ENCODE measurements around the gene NHLRC4. TPM values are rescaled to one million over a fixed set of nuclear protein-coding genes. Genes with fewer than 3 reads are reported as not detected.

Gene NHLRC4
- polyA plus RNA-seq, 1 of the 3 experiments (the other 2 are of a cell fraction): 0.69 TPM

- no peak overlapping the region for H3K27ac ChIP-seq (ENCODE audit: low read depth in 2 of 2, low read length in 1 of 2)
- WGBS (ENCODE audit: low lambda C conversion rate): 94% methylated on average over 12 of the region's 16 CpGs
- no peaks in the 10 kb centered on the region; a peak in 1 of 4 replicates for H3K4me1 ChIP-seq (ENCODE audit: control insufficient read depth in 1 of 2, insufficient read depth in 2 of 2, low read depth in 1 of 2, low read length in 1 of 2)
- POLR2A ChIA-PET: no interaction called here
- H3K27me3 ChIP-seq (ENCODE audit: insufficient read depth): no peaks in the 10 kb centered on the region
- H3K9me2 ChIP-seq: no peaks in the 10 kb centered on the region
- no peak overlapping the region for H3K4me2 ChIP-seq
- DNase-seq: no peak
- H3F3A ChIP-seq (replicated peaks; ENCODE audit: insufficient read depth): no peaks in the 10 kb centered on the region
- no peaks in the 10 kb centered on the region for H3K9me3 ChIP-seq
- no peak for TF ChIP-seq CHD2 (IDR thresholded peaks at IDR 0.05; ENCODE audit: low read length, partially characterized antibody)
- no peak for TF ChIP-seq NRF1 (IDR thresholded peaks at IDR 0.05; ENCODE audit: low read depth, low read length)
- TF ChIP-seq RFX5 (IDR thresholded peaks at IDR 0.05; ENCODE audit: low read length): no peak
- TF ChIP-seq NFIC (IDR thresholded peaks at IDR 0.05; ENCODE audit: borderline replicate concordance): no peak
- TF ChIP-seq RXRA (IDR thresholded peaks at IDR 0.05; ENCODE audit: borderline replicate concordance, low read depth): no peak
- CTCF ChIA-PET: no interaction called here
- H4K20me1 ChIP-seq (ENCODE audit: insufficient read depth): peaks cover 10% of the 10 kb centered on the region; the same call in 1 of the 2 replicates
- H2AFZ ChIP-seq (ENCODE audit: low read depth): no peak overlapping the region
- H3K36me3 ChIP-seq (replicated peaks in 1 of 2; ENCODE audit: control insufficient read depth in 1 of 2, insufficient read depth in 2 of 2, low read length in 1 of 2): no peaks in the 10 kb centered on the region
- peaks cover 6% of the 10 kb centered on the region; the same call in 1 of the 2 replicates for H3K79me2 ChIP-seq (ENCODE audit: insufficient read depth)
- no peak overlapping the region for H3K4me3 ChIP-seq (ENCODE audit: low read depth in 2 of 2, low read length in 1 of 2)
- no peak overlapping the region for H3K9ac ChIP-seq
Measured at GRCh38 chr16:617855-618254, 51.0 kb downstream of the NHLRC4 start.

Small RNA genes lying within 50 kb of the gene (small RNA-seq; reads per million reads assigned to genes)
- 0 to 1.5 (median 0.39) reads per million in 7 experiments for gene MIR3176
- gene MIR5587: 0 to 7.5 (median 1.1) reads per million in 7 experiments
- 0 to 0.21 (median 0) reads per million in 7 experiments for gene Z98883.1

Other genes starting within 250 kb of the NHLRC4 start
- 12.5 and 19.9 TPM in 2 replicates for gene AXIN1, start 214.3 kb upstream of the NHLRC4 start, polyA plus RNA-seq (2012; rRNA removed)
- gene MRPL28, start 196.5 kb upstream of the NHLRC4 start, polyA plus RNA-seq (2012; rRNA removed): 266 and 320 TPM in 2 replicates
- gene PGAP6, start 185.0 kb upstream of the NHLRC4 start, polyA plus RNA-seq (2012; rRNA removed): 133 and 166 TPM in 2 replicates
- gene NME4, start 169.8 kb upstream of the NHLRC4 start, polyA plus RNA-seq (2012; rRNA removed): 417 and 509 TPM in 2 replicates
- 53.0 and 56.6 TPM in 2 replicates for gene DECR2, start 165.1 kb upstream of the NHLRC4 start, polyA plus RNA-seq (2012; rRNA removed)
- 20.5 and 24.8 TPM in 2 replicates for gene RAB11FIP3, start 141.4 kb upstream of the NHLRC4 start, polyA plus RNA-seq (2012; rRNA removed)
- 19.5 and 22.9 TPM in 2 replicates for gene CAPN15, start 39.3 kb upstream of the NHLRC4 start, polyA plus RNA-seq (2012; rRNA removed)
- gene PRR35, start 6.6 kb upstream of the NHLRC4 start, polyA plus RNA-seq (2012; rRNA removed): not detected in 2 replicates
- gene PIGQ, start 3.0 kb downstream of the NHLRC4 start, polyA plus RNA-seq (2012; rRNA removed): 38.7 and 41.0 TPM in 2 replicates
- 12.1 and 13.0 TPM in 2 replicates for gene RAB40C, start 23.1 kb downstream of the NHLRC4 start, polyA plus RNA-seq (2012; rRNA removed)
- 0.10 and 0.16 TPM in 2 replicates for gene WFIKKN1, start 64.0 kb downstream of the NHLRC4 start, polyA plus RNA-seq (2012; rRNA removed)
- 158 and 167 TPM in 2 replicates for gene METTL26, start 69.3 kb downstream of the NHLRC4 start, polyA plus RNA-seq (2012; rRNA removed)
- 34.0 and 36.9 TPM in 2 replicates for gene MCRIP2, start 74.8 kb downstream of the NHLRC4 start, polyA plus RNA-seq (2012; rRNA removed)
- 30.5 and 32.0 TPM in 2 replicates for gene WDR90, start 82.4 kb downstream of the NHLRC4 start, polyA plus RNA-seq (2012; rRNA removed)
- gene RHOT2, start 101.1 kb downstream of the NHLRC4 start, polyA plus RNA-seq (2012; rRNA removed): 229 and 255 TPM in 2 replicates
- 4.1 and 6.8 TPM in 2 replicates for gene RHBDL1, start 108.7 kb downstream of the NHLRC4 start, polyA plus RNA-seq (2012; rRNA removed)
- gene STUB1, start 113.4 kb downstream of the NHLRC4 start, polyA plus RNA-seq (2012; rRNA removed): 268 and 323 TPM in 2 replicates
- gene JMJD8, start 117.3 kb downstream of the NHLRC4 start, polyA plus RNA-seq (2012; rRNA removed): 49.2 and 67.0 TPM in 2 replicates
- gene WDR24, start 123.4 kb downstream of the NHLRC4 start, polyA plus RNA-seq (2012; rRNA removed): 5.0 and 6.4 TPM in 2 replicates
- gene FBXL16, start 138.8 kb downstream of the NHLRC4 start, polyA plus RNA-seq (2012; rRNA removed): 17.7 and 19.8 TPM in 2 replicates
- gene METRN, start 148.1 kb downstream of the NHLRC4 start, polyA plus RNA-seq (2012; rRNA removed): 52.4 and 59.7 TPM in 2 replicates
- 49.5 and 57.4 TPM in 2 replicates for gene ANTKMT, start 154.1 kb downstream of the NHLRC4 start, polyA plus RNA-seq (2012; rRNA removed)
- gene CCDC78, start 159.4 kb downstream of the NHLRC4 start, polyA plus RNA-seq (2012; rRNA removed): 15.4 and 18.8 TPM in 2 replicates
- 60.6 and 65.5 TPM in 2 replicates for gene HAGHL, start 160.1 kb downstream of the NHLRC4 start, polyA plus RNA-seq (2012; rRNA removed)
- 14.4 TPM in 2 replicates for gene CIAO3, start 174.0 kb downstream of the NHLRC4 start, polyA plus RNA-seq (2012; rRNA removed)
- 0.02 and 0.19 TPM in 2 replicates for gene MSLN, start 193.7 kb downstream of the NHLRC4 start, polyA plus RNA-seq (2012; rRNA removed)
- gene RPUSD1, start 221.4 kb downstream of the NHLRC4 start, polyA plus RNA-seq (2012; rRNA removed): 27.7 and 29.9 TPM in 2 replicates
- 17.7 and 18.0 TPM in 2 replicates for gene CHTF18, start 221.6 kb downstream of the NHLRC4 start, polyA plus RNA-seq (2012; rRNA removed)
- gene GNG13, start 233.7 kb downstream of the NHLRC4 start, polyA plus RNA-seq (2012; rRNA removed): not detected in 2 replicates